ENCODE data around the gene IGF1.
"Not testable (repeated sequence)": the region's sequence is repeated elsewhere in the genome, so short reads cannot be mapped to it uniquely, and the experiment has no call there.

IGF1 gene

GRCh38 chr12:102356690-102357089, 123.7 kb downstream of the IGF1 start:
- no peak overlapping the region for H3K4me3 ChIP-seq (ENCODE audit: low read depth, low read length)
- no peak for DNase-seq (ENCODE audit: low read depth)
- no peak for TF ChIP-seq CTCF (IDR thresholded peaks at IDR 0.05; ENCODE audit: low read depth, low read length, missing control alignments)

- H3K4me3 ChIP-seq (ENCODE audit: low read depth, low read length); DNase-seq (ENCODE audit: low read depth): not testable (repeated sequence)
These were observed 126.1 kb downstream of the IGF1 start for GRCh38 chr12:102354281-102354680.

GRCh38 chr12:102351322-102351721, 129.0 kb downstream of the IGF1 start:
- no peak for DNase-seq (ENCODE audit: low read depth)
- H3K4me3 ChIP-seq (ENCODE audit: low read depth, low read length) = no peak overlapping the region
- TF ChIP-seq CTCF (IDR thresholded peaks at IDR 0.05; ENCODE audit: low read depth, low read length, missing control alignments) = no peak

GRCh38 chr12:102350070-102350469, 130.3 kb downstream of the IGF1 start:
- DNase-seq (ENCODE audit: low read depth) = no peak
- no peak for TF ChIP-seq CTCF (IDR thresholded peaks at IDR 0.05; ENCODE audit: low read depth, low read length, missing control alignments)
- H3K4me3 ChIP-seq (ENCODE audit: low read depth, low read length) = no peak overlapping the region

GRCh38 chr12:102349079-102349478, 131.3 kb downstream of the IGF1 start:
- no peak for TF ChIP-seq CTCF (IDR thresholded peaks at IDR 0.05; ENCODE audit: low read depth, low read length, missing control alignments)
- no peak for DNase-seq (ENCODE audit: low read depth)
- no peak overlapping the region for H3K4me3 ChIP-seq (ENCODE audit: low read depth, low read length)

- DNase-seq (ENCODE audit: low read depth) = no peak
- no peak overlapping the region for H3K4me3 ChIP-seq (ENCODE audit: low read depth, low read length)
- TF ChIP-seq CTCF (IDR thresholded peaks at IDR 0.05; ENCODE audit: low read depth, low read length, missing control alignments) = no peak
These were observed 132.6 kb downstream of the IGF1 start for GRCh38 chr12:102347811-102348210.
